Measurements from ENCODE around the gene MNDA.

Gene MNDA

DNA sequence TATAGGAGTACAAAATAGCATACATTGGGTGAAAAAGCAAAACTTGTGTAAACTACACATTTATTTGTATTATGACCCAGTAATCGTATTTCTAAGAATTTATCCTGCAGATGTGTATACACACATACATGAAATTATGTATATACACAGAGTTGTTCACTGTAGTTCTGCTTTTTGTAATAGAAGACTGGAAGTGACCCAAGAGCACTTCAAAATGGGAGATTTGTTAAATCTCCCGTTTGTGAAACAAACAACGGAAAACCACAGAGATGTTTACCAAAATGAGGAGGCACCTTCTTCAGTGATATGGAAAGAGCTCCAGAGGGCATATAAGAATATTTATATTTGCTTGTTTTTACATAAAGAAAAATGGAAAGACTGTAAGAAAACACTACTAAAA, 18.0 kb upstream of the MNDA start:
- no peak for TF ChIP-seq TOX (CRISPR knock-in tag; IDR thresholded peaks at IDR 0.05; ENCODE audit: borderline replicate concordance)
- no peak for TF ChIP-seq ARNTL (CRISPR knock-in tag; IDR thresholded peaks at IDR 0.05; ENCODE audit: borderline replicate concordance, low read depth)
- TF ChIP-seq ZC3H10 (CRISPR knock-in tag; IDR thresholded peaks at IDR 0.05), result no peak
- no peak for TF ChIP-seq ZNF70 (CRISPR knock-in tag; IDR thresholded peaks at IDR 0.05)
- no peak for TF ChIP-seq ZFP3 (CRISPR knock-in tag; IDR thresholded peaks at IDR 0.05)
- ATAC-seq, result no peak

DNA sequence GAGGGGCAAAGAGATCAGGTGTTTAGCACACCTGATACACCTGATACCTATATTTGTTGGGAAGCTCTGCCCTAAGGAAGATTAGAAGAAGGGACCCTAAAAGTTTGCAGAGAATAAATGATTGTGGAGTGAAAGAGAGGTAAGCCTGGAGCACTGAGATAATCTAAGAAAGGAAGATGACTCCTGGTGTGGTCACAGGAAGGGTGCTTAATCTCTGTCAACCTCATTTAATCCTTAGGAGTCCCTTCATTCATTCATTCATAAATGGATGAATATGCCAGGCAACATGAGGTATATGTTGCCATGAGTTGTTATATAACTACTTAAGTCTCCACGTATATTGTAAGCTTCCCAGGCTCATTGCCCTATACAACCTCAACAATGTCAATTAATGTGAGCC, 16.2 kb upstream of the MNDA start:
- TF ChIP-seq RARB (CRISPR knock-in tag; IDR thresholded peaks at IDR 0.05) (no peak), BACH2 (CRISPR knock-in tag; IDR thresholded peaks at IDR 0.05; ENCODE audit: borderline replicate concordance) (no peak), GLIS3 (CRISPR knock-in tag; IDR thresholded peaks at IDR 0.05) (no peak), CSDC2 (CRISPR knock-in tag; IDR thresholded peaks at IDR 0.05) (no peak), ZFP30 (CRISPR knock-in tag; IDR thresholded peaks at IDR 0.05) (no peak), PPARA (CRISPR knock-in tag; IDR thresholded peaks at IDR 0.05; ENCODE audit: borderline replicate concordance) (no peak), ESRRG (CRISPR knock-in tag; IDR thresholded peaks at IDR 0.05) (no peak), ZNF8 (CRISPR knock-in tag; IDR thresholded peaks at IDR 0.05) (no peak), TCF4 (CRISPR knock-in tag; IDR thresholded peaks at IDR 0.05; ENCODE audit: borderline replicate concordance) (no peak)
- TF ChIP-seq, protein P1, sequence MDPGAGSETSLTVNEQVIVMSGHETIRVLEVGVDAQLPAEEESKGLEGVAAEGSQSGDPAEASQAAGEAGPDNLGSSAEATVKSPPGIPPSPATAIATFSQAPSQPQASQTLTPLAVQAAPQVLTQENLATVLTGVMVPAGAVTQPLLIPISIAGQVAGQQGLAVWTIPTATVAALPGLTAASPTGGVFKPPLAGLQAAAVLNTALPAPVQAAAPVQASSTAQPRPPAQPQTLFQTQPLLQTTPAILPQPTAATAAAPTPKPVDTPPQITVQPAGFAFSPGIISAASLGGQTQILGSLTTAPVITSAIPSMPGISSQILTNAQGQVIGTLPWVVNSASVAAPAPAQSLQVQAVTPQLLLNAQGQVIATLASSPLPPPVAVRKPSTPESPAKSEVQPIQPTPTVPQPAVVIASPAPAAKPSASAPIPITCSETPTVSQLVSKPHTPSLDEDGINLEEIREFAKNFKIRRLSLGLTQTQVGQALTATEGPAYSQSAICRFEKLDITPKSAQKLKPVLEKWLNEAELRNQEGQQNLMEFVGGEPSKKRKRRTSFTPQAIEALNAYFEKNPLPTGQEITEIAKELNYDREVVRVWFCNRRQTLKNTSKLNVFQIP (CRISPR knock-in tag; IDR thresholded peaks at IDR 0.05; ENCODE audit: borderline replicate concordance, low read depth), result no peak
- ATAC-seq, result no peak

DNA sequence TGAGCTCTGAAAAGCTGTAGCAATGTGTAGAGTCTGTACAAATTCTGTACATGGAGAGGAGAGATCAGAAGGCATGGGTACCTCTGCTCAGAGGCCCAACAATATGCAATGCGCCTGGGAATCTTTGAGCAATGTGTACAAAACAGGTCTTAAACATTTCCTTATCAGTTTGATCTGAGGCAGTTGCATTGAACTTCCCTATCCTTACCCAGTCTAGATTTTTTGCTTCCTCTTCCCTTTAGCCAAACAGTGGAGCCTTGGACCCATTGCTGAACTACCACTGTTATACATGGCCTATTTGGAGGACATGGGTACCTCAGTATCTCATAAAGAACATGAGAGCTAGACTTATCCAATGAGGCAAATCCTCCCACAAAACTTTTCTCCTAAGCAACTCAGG, 12.6 kb upstream of the MNDA start:
- TF ChIP-seq ISL1 (CRISPR knock-in tag; IDR thresholded peaks at IDR 0.05) (no peak), OSR1 (CRISPR knock-in tag; IDR thresholded peaks at IDR 0.05) (no peak), ZNF565 (CRISPR knock-in tag; conservative IDR thresholded peaks at IDR 0.05; ENCODE audit: low read depth) (no peak), CSDC2 (CRISPR knock-in tag; IDR thresholded peaks at IDR 0.05) (no peak), PPARA (CRISPR knock-in tag; IDR thresholded peaks at IDR 0.05; ENCODE audit: borderline replicate concordance) (no peak)
- no peak for ATAC-seq

DNA sequence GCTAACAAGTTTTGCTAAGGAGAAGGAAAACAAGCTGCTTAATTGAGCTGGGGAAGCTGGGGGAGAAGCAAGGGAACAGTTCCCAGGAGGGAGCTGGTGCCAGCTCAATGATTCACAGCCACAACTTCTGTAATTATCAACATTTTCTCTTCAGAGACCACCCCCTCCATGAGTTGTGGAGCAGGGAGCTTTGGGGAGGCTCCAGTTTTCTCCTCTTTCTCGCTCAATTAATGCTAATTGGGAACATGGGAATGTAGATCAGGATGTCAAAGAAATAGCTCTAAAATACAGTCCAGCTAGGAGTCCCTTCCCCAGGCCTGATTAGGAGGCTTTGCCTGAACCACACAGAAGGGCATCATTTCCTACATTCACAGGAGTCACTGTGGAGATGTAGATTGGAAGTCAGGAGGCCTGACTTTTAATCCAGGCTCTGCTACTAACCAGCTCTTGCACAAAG, 12.1 kb upstream of the MNDA start:
- no peak for ATAC-seq

More for the DNA sequence above, 12.1 kb upstream of the MNDA start:
- TF ChIP-seq, protein P2, sequence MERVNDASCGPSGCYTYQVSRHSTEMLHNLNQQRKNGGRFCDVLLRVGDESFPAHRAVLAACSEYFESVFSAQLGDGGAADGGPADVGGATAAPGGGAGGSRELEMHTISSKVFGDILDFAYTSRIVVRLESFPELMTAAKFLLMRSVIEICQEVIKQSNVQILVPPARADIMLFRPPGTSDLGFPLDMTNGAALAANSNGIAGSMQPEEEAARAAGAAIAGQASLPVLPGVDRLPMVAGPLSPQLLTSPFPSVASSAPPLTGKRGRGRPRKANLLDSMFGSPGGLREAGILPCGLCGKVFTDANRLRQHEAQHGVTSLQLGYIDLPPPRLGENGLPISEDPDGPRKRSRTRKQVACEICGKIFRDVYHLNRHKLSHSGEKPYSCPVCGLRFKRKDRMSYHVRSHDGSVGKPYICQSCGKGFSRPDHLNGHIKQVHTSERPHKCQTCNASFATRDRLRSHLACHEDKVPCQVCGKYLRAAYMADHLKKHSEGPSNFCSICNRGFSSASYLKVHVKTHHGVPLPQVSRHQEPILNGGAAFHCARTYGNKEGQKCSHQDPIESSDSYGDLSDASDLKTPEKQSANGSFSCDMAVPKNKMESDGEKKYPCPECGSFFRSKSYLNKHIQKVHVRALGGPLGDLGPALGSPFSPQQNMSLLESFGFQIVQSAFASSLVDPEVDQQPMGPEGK (CRISPR knock-in tag; IDR thresholded peaks at IDR 0.05; ENCODE audit: borderline replicate concordance), result no peak
- TF ChIP-seq ESRRG (CRISPR knock-in tag; IDR thresholded peaks at IDR 0.05) (no peak), ZFP3 (CRISPR knock-in tag; IDR thresholded peaks at IDR 0.05) (no peak), ZNF565 (CRISPR knock-in tag; conservative IDR thresholded peaks at IDR 0.05; ENCODE audit: low read depth) (no peak), GLIS3 (CRISPR knock-in tag; IDR thresholded peaks at IDR 0.05) (no peak), BACH2 (CRISPR knock-in tag; IDR thresholded peaks at IDR 0.05; ENCODE audit: borderline replicate concordance) (no peak), ZNF70 (CRISPR knock-in tag; IDR thresholded peaks at IDR 0.05) (no peak), SNAI2 (CRISPR knock-in tag; IDR thresholded peaks at IDR 0.05) (no peak), ARNTL (CRISPR knock-in tag; IDR thresholded peaks at IDR 0.05; ENCODE audit: borderline replicate concordance, low read depth) (no peak), ZC3H10 (CRISPR knock-in tag; IDR thresholded peaks at IDR 0.05) (no peak)
- TF ChIP-seq, protein P3, sequence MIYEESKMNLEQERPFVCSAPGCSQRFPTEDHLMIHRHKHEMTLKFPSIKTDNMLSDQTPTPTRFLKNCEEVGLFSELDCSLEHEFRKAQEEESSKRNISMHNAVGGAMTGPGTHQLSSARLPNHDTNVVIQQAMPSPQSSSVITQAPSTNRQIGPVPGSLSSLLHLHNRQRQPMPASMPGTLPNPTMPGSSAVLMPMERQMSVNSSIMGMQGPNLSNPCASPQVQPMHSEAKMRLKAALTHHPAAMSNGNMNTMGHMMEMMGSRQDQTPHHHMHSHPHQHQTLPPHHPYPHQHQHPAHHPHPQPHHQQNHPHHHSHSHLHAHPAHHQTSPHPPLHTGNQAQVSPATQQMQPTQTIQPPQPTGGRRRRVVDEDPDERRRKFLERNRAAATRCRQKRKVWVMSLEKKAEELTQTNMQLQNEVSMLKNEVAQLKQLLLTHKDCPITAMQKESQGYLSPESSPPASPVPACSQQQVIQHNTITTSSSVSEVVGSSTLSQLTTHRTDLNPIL (CRISPR knock-in tag; IDR thresholded peaks at IDR 0.05; ENCODE audit: low read depth), result no peak
- TF ChIP-seq, protein P1 (CRISPR knock-in tag; IDR thresholded peaks at IDR 0.05; ENCODE audit: borderline replicate concordance, low read depth), result no peak
